Ectodermal cell (in vitro differentiated cells): ENCODE measurements around the gene KIAA0825.

ENCODE experiments used
- H3K27ac ChIP-seq: 2 replicates; pipeline ENCODE4 v1.7.0; 2013; ENCODE audit warnings: mild to moderate bottlenecking, low read depth, low read length; ENCODE audit not compliant: insufficient read depth, poor library complexity, severe bottlenecking
- H3K27me3 ChIP-seq: 2 replicates; pipeline ENCODE4 v1.7.0; 2013; ENCODE audit warnings: mild to moderate bottlenecking, low read length; ENCODE audit not compliant: insufficient read depth, control insufficient read depth, poor library complexity, severe bottlenecking
- H3K36me3 ChIP-seq: one replicate; pipeline ENCODE4 v1.7.0; 2013; ENCODE audit warnings: low read length; ENCODE audit not compliant: control insufficient read depth, insufficient read depth
- H3K4me1 ChIP-seq: one replicate; pipeline ENCODE4 v1.7.0; 2013; ENCODE audit warnings: low read length; ENCODE audit not compliant: control insufficient read depth, insufficient read depth
- H3K4me3 ChIP-seq: 2 replicates; pipeline ENCODE4 v1.7.0; 2013; ENCODE audit warnings: low read depth, low read length, control low read depth; ENCODE audit not compliant: insufficient read depth
- H3K9me3 ChIP-seq: 2 replicates; pipeline ENCODE4 v1.7.0; 2013; ENCODE audit warnings: mild to moderate bottlenecking, low read length, moderate library complexity; ENCODE audit not compliant: control insufficient read depth
- WGBS, 2 experiments: methylation state at CpG; one replicate each; pipeline ENCODE4 v1.1.7; 2013; ENCODE audit warnings: missing lambda C conversion rate in 2 of 2; 5-methylcytosine and 5-hydroxymethylcytosine counted together

Gene KIAA0825

DNA sequence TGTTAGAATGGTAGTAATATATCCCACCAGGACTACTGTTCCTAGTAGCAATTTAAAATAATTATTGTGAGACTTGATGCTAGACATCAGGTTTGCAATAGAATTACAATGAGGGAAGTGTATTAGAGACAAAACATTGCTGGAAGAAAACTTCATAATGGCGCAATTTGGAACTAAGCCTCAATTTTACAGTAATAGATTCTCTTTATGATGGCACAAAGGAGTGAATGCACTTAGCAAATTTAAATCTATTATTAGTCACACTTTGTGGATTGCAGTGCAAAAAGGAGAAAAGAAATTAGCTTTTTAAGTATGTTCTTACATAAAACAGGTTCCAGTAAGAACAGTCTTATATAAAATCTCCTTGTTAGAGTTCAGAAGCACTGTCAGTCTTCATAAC lies 358.3 kb downstream of the KIAA0825 start:
- H3K4me3 ChIP-seq = no peak overlapping the region
- H3K4me1 ChIP-seq = no peaks in the 10 kb centered on the region
- no peaks in the 10 kb centered on the region for H3K36me3 ChIP-seq
- H3K27me3 ChIP-seq = no peaks in the 10 kb centered on the region
- H3K27ac ChIP-seq = no peak overlapping the region
- 85% methylated on average over 1 of the region's 1 CpG; no CpG with 5 or more reads in 1 of the 2 experiments for WGBS, 2 experiments
- no peaks in the 10 kb centered on the region for H3K9me3 ChIP-seq

GRCh38 chr5:94254214-94254613 lies 364.2 kb downstream of the KIAA0825 start:
- no peaks in the 10 kb centered on the region for H3K36me3 ChIP-seq
- 74 to 83% methylated on average over 3 of the region's 3 CpGs for WGBS, 2 experiments
- peaks cover 2% of the 10 kb centered on the region for H3K4me1 ChIP-seq
- H3K27ac ChIP-seq = no peak overlapping the region
- H3K4me3 ChIP-seq = no peak overlapping the region
- H3K27me3 ChIP-seq = no peaks in the 10 kb centered on the region
- H3K9me3 ChIP-seq = no peaks in the 10 kb centered on the region

DNA sequence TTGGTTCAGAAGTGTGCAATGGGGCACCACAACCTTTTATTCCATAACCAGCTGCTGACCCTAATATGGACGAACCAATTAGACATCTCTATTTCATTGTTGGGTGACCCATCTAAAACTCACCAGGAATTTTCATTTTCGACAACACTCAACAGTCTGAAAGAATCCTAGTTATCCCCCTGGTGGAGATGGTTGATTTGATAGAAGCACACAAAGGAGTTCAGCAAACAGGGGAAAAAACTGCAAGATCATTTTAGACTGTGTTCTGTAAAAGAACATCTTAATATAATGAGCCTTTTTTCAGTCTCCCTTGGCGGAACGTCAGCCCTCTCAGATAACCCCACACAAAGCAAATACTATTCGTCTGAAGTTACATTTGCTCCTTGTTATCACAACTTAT lies 367.4 kb downstream of the KIAA0825 start:
- no peak overlapping the region for H3K27ac ChIP-seq
- H3K36me3 ChIP-seq = no peaks in the 10 kb centered on the region
- 89 to 92% methylated on average over 5 of the region's 5 CpGs for WGBS, 2 experiments
- H3K4me1 ChIP-seq = peaks cover 3% of the 10 kb centered on the region
- no peak overlapping the region for H3K4me3 ChIP-seq
- no peaks in the 10 kb centered on the region for H3K9me3 ChIP-seq
- no peaks in the 10 kb centered on the region for H3K27me3 ChIP-seq

GRCh38 chr5:94249430-94249829 lies 369.0 kb downstream of the KIAA0825 start:
- Histone ChIP-seq H3K9me3 (no peaks in the 10 kb centered on the region), H3K4me3 (no peak overlapping the region), H3K27me3 (no peaks in the 10 kb centered on the region), H3K36me3 (no peaks in the 10 kb centered on the region), H3K4me1 (peaks cover 3% of the 10 kb centered on the region), H3K27ac (no peak overlapping the region)
- 52 to 57% methylated on average over 2 of the region's 2 CpGs for whole genome bisulfite sequencing, 2 experiments

DNA sequence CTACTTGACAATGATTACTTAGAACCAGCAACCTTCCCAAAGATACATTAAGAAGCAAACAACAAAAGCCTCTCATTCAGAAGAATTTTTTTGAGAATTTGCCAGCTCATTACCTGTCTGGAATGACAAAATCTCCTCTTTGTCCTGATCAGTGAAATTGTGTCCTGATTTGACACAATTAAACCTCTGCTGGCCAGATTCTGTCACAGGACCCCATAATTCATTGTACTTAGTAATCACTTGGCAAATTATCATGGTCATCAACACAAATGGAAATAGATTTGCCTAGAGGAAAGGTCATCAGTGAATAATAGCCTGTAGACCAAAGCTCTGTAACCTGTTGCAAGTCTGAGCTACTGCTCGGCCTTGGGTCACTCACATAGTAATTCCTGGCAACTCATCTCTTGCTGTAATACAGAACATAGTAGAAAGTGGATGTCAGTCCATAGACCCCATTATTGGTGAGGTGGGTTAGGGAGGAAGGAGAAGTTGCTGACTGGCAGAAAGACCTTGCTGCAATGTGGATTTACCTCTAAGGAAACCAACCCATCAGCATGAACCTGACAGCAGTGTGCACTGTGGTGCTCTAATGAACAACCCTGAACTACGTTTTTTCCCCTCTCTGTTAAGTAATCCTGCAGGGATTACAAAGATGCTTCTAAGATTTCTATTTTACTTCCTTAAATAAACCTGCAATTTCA lies 370.1 kb downstream of the KIAA0825 start:
- Histone ChIP-seq H3K36me3 (no peaks in the 10 kb centered on the region), H3K4me3 (no peak overlapping the region), H3K9me3 (no peaks in the 10 kb centered on the region), H3K27ac (no peak overlapping the region), H3K4me1 (peaks cover 3% of the 10 kb centered on the region), H3K27me3 (no peaks in the 10 kb centered on the region)
- 81 to 90% methylated on average over 2 of the region's 2 CpGs for WGBS, 2 experiments

GRCh38 chr5:94245608-94246007 lies 372.8 kb downstream of the KIAA0825 start:
- Histone ChIP-seq H3K4me1 (peaks cover 3% of the 10 kb centered on the region), H3K4me3 (no peak overlapping the region), H3K27ac (no peak overlapping the region), H3K27me3 (no peaks in the 10 kb centered on the region), H3K36me3 (no peaks in the 10 kb centered on the region), H3K9me3 (no peaks in the 10 kb centered on the region)
- 94 to 95% methylated on average over 3 to 4 of the region's 4 CpGs for WGBS, 2 experiments

- Histone ChIP-seq H3K4me3 (no peak overlapping the region), H3K36me3 (no peaks in the 10 kb centered on the region), H3K4me1 (peaks cover 3% of the 10 kb centered on the region), H3K9me3 (no peaks in the 10 kb centered on the region), H3K27me3 (no peaks in the 10 kb centered on the region), H3K27ac (no peak overlapping the region)
- WGBS, 2 experiments = 40 to 67% methylated on average over 1 of the region's 1 CpG
Observed at GRCh38 chr5:94244921-94245320, 373.5 kb downstream of the KIAA0825 start.

DNA sequence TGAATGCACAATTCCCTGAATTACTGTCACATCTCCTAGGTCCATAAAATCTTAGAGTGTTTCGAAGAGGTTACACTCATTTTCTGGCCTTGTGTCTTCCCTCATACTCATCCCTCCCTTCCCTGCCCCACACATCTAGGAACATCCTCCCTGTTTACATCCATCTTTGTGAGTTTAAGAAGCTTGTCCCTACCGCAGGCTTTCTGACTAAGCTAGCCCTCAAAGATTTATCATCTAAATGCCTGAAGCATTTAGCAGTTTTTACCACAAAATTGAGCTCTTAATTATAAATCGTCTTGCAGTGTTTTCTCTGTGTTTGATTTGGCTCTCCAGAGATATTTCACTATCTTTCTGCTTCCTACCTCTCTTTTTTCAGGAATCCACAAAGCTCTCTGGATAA lies 374.8 kb downstream of the KIAA0825 start:
- Histone ChIP-seq H3K4me1 (no peaks in the 10 kb centered on the region), H3K36me3 (no peaks in the 10 kb centered on the region), H3K4me3 (no peak overlapping the region), H3K9me3 (no peaks in the 10 kb centered on the region), H3K27ac (no peak overlapping the region), H3K27me3 (no peaks in the 10 kb centered on the region)
- 63% methylated on average over 3 of the region's 3 CpGs for WGBS, 2 experiments

GRCh38 chr5:94240993-94241651 lies 377.3 kb downstream of the KIAA0825 start:
- no peaks in the 10 kb centered on the region for H3K9me3 ChIP-seq
- no peaks in the 10 kb centered on the region for H3K27me3 ChIP-seq
- no peak overlapping the region for H3K27ac ChIP-seq
- H3K4me3 ChIP-seq = no peak overlapping the region
- H3K4me1 ChIP-seq = no peaks in the 10 kb centered on the region
- no peaks in the 10 kb centered on the region for H3K36me3 ChIP-seq
- 87 to 89% methylated on average over 2 to 3 of the region's 3 CpGs for WGBS, 2 experiments

- Histone ChIP-seq H3K27ac (no peak overlapping the region), H3K4me1 (no peaks in the 10 kb centered on the region), H3K27me3 (no peaks in the 10 kb centered on the region), H3K36me3 (no peaks in the 10 kb centered on the region), H3K4me3 (no peak overlapping the region), H3K9me3 (no peaks in the 10 kb centered on the region)
- 95 to 98% methylated on average over 5 of the region's 5 CpGs for WGBS, 2 experiments
Observed at GRCh38 chr5:94240596-94240992, 377.8 kb downstream of the KIAA0825 start.
